ENCODE results near the gene C1S. TPM values are rescaled to one million over a fixed set of nuclear protein-coding genes. Genes with fewer than 3 reads are reported as not detected.

The C1S gene
- total RNA-seq, 4 donors from 2014 or later = 25.2 to 375 (median 110) TPM

- peak; percentile 38 for DNase-seq
- TF ChIP-seq POLR2A (IDR thresholded peaks at IDR 0.05) (peak in 2 of 4 donors; percentile 8 to 13), CTCF (IDR thresholded peaks at IDR 0.05) (peak; percentile 96 to 99 (median 99))
- H3K4me3 ChIP-seq = peak within 1 kb of the TSS; percentile 43 to 86 (median 68)
- intact Hi-C loops (cut with DNase I) = no loop called here
- H3K27me3 ChIP-seq = no peaks in the 10 kb centered on the region
- H3K9me3 ChIP-seq = no peaks in the 10 kb centered on the region
- 9 to 10% methylated on average over 13 to 15 of the region's 23 CpGs for WGBS, 2 donors
- peaks cover 15 to 63% (median 22%) of the 10 kb centered on the region in 3 donors for H3K4me1 ChIP-seq
- peaks cover 0 to 12% (median 0%) of the 10 kb centered on the region in 3 donors for H3K36me3 ChIP-seq
- peak within 1 kb of the TSS; percentile 87 to 98 (median 95) for H3K27ac ChIP-seq
These were observed 48.5 kb downstream of the C1S start, which contains the start of gene C1RL for GRCh38 chr12:7108796-7109571. Gene C1RL (minus strand): TSS chr12:7109214. CDS start chr12:7109180, 34 bp downstream.

- Histone ChIP-seq H3K27ac (peak overlapping the region; percentile 87 to 98 (median 95)), H3K27me3 (no peaks in the 10 kb centered on the region), H3K36me3 (peaks cover 0 to 6% (median 0%) of the 10 kb centered on the region in 3 donors), H3K9me3 (no peaks in the 10 kb centered on the region), H3K4me1 (peaks cover 15 to 63% (median 22%) of the 10 kb centered on the region in 3 donors), H3K4me3 (peak overlapping the region in 3 of 4 donors; percentile 64 to 86 (median 72))
- intact Hi-C loops (cut with DNase I) = no loop called here
- no peak for TF ChIP-seq CTCF (IDR thresholded peaks at IDR 0.05)
- no peak for TF ChIP-seq POLR2A (IDR thresholded peaks at IDR 0.05)
- DNase-seq = no peak
- WGBS, 2 donors = 0 to 50% methylated on average over 1 to 5 of the region's 5 CpGs
These were observed 49.0 kb downstream of the C1S start for GRCh38 chr12:7109572-7109920.

GRCh38 chr12:7110661-7111060 lies 50.1 kb downstream of the C1S start:
- Histone ChIP-seq H3K4me1 (peaks cover 15 to 63% (median 22%) of the 10 kb centered on the region in 3 donors), H3K4me3 (no peak overlapping the region), H3K9me3 (no peaks in the 10 kb centered on the region), H3K27me3 (no peaks in the 10 kb centered on the region), H3K36me3 (peaks cover 0 to 10% (median 8%) of the 10 kb centered on the region in 3 donors), H3K27ac (peak overlapping the region in 1 of 4 donors; percentile 30)
- no peak for DNase-seq
- no peak for TF ChIP-seq POLR2A (IDR thresholded peaks at IDR 0.05)
- TF ChIP-seq CTCF (IDR thresholded peaks at IDR 0.05) = no peak
- intact Hi-C loops (cut with DNase I) = no loop called here
- WGBS, 2 donors = 69 to 83% methylated on average over 5 of the region's 5 CpGs

DNA sequence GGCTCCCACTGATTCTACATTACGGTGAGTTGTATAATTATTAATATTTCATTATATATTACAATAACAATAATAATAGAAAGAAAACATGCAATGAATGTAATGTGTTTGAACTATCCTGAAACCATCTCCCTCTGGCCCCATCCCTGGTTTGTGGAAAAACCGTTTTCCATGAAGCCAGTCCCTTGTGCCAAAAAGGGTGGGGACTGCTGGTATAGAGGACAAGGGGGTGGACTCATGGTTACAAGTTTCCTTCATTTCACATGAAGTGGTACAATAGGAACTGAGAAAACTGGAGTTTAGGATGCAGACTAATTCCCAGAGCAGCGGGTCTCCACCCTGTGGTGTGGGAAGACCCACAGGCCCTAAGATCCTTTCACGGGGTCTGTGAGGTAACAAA lies 51.5 kb downstream of the C1S start:
- no peaks in the 10 kb centered on the region for H3K9me3 ChIP-seq
- no peak for TF ChIP-seq CTCF (IDR thresholded peaks at IDR 0.05)
- no peak for TF ChIP-seq POLR2A (IDR thresholded peaks at IDR 0.05)
- H3K27ac ChIP-seq = peak overlapping the region in 3 of 4 donors; percentile 45 to 58 (median 46)
- DNase-seq = no peak
- peaks cover 0 to 24% (median 8%) of the 10 kb centered on the region in 3 donors for H3K36me3 ChIP-seq
- no peaks in the 10 kb centered on the region for H3K27me3 ChIP-seq
- no peak overlapping the region for H3K4me3 ChIP-seq
- intact Hi-C loops (cut with DNase I) = no loop called here
- H3K4me1 ChIP-seq = peaks cover 15 to 58% (median 20%) of the 10 kb centered on the region in 3 donors
- WGBS, 2 donors = 47 to 63% methylated on average over 4 of the region's 4 CpGs

DNA sequence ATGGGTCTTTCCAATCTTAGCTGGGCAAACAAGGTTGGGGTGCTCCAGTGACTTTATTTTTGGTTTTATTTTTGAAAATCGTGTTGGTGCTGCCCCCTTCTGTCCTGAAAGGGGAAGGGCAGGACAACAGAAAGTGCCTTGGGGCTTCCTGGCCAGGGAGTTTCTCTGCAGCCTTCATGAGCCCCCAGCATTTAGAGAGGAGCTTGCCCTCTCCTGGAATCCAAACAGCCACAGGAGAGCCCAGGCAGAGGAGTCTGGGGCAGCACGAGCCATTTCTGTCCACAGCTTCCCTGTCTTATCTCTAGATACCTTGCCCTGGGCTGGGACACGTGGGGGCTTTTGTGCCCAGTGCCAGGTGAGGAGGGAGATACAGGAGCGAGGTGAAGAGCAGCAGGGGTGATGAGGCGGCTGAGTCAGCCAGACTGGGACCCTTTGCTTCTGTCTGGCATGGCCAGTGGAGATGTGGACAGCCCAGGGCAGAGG lies 52.9 kb downstream of the C1S start:
- DNase-seq = no peak
- Histone ChIP-seq H3K27ac (peak overlapping the region in 1 of 4 donors; percentile 46), H3K9me3 (no peaks in the 10 kb centered on the region), H3K4me3 (no peak overlapping the region), H3K36me3 (peaks cover 0 to 38% (median 8%) of the 10 kb centered on the region in 3 donors), H3K4me1 (peaks cover 7 to 44% (median 15%) of the 10 kb centered on the region in 3 donors), H3K27me3 (no peaks in the 10 kb centered on the region)
- intact Hi-C loops (cut with DNase I) = no loop called here
- 0 to 8% methylated on average over 1 to 2 of the region's 5 CpGs for WGBS, 2 donors
- TF ChIP-seq CTCF (IDR thresholded peaks at IDR 0.05) = peak; percentile 72 to 87 (median 78)
- TF ChIP-seq POLR2A (IDR thresholded peaks at IDR 0.05) = no peak

All from esophagus squamous epithelium (tissue), 5 donors.